ENCODE measurements around the gene CCDC138. TPM values are rescaled to one million over a fixed set of nuclear protein-coding genes. Genes with fewer than 3 reads are reported as not detected.

The CCDC138 gene
- polyA plus RNA-seq, 1 donor (not counting 4 experiments of a cell fraction or from before 2014, with no cell fraction given) = 6.6 TPM

DNA sequence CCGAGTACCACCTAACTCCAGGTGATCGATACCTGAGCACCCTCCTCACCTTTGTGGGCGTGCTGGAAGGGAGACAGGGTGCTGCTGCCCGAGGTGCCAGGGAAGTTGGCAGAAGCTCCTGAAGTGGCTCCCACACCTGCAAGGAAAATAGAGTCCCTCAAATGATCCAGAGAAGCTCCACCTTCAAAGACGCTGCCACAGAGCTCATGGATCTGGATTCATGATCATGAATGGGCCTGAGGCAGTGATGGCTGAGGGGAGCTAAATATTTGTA, 126.0 kb downstream of the CCDC138 start:
- Histone ChIP-seq H2AFZ (ENCODE audit: control insufficient read depth, low read length) (no peak overlapping the region), H3K4me3 (ENCODE audit: control insufficient read depth in 2 of 3, extremely low read depth in 1 of 3, insufficient read depth in 2 of 3, low read depth in 1 of 3, low read length in 3 of 3) (no peak overlapping the region), H3K27me3 (ENCODE audit: control insufficient read depth, extremely low read depth, insufficient read depth, low read length) (peaks cover 27% of the 10 kb centered on the region), H3K4me2 (ENCODE audit: control insufficient read depth, extremely low read depth, insufficient read depth, low read depth, low read length) (no peak overlapping the region), H3K4me1 (ENCODE audit: control insufficient read depth, extremely low read depth, insufficient read depth, low read length) (peaks cover 8% of the 10 kb centered on the region), H3K27ac (ENCODE audit: control insufficient read depth, insufficient read depth, low read length) (no peak overlapping the region), H4K20me1 (ENCODE audit: control insufficient read depth, extremely low read depth, insufficient read depth, low read length) (no peaks in the 10 kb centered on the region), H3K9ac (ENCODE audit: control insufficient read depth, extremely low read depth, insufficient read depth, low read length) (no peak overlapping the region), H3K9me1 (ENCODE audit: control insufficient read depth, extremely low read depth, insufficient read depth, low read length) (no peaks in the 10 kb centered on the region), H3K9me3 (ENCODE audit: control insufficient read depth, low read depth, low read length) (no peaks in the 10 kb centered on the region), H3K79me2 (ENCODE audit: control insufficient read depth, insufficient read depth, low read length) (no peaks in the 10 kb centered on the region), H3K36me3 (ENCODE audit: control insufficient read depth in 2 of 2, extremely low read depth in 1 of 2, insufficient read depth in 2 of 2, low read length in 2 of 2) (no peaks in the 10 kb centered on the region)
- FAIRE-seq (no peak), DNase-seq (ENCODE audit: low read depth, low spot score) (no peak)
- no peak for TF ChIP-seq EZH2 (IDR thresholded peaks at IDR 0.05; ENCODE audit: low read length)
- no peak for TF ChIP-seq CTCF (optimal IDR thresholded peaks at IDR 0.05 in 1 of 3, IDR thresholded peaks at IDR 0.05 in 1 of 3, conservative IDR thresholded peaks at IDR 0.05 in 1 of 3; ENCODE audit: extremely low read depth in 1 of 3, insufficient read depth in 2 of 3, low read length in 3 of 3)
- dilution Hi-C loops (cut with MboI; ENCODE audit: extremely low pct_ligation_motif_present, low sequenced_read_pairs) = no loop called here

- dilution Hi-C loops (cut with MboI; ENCODE audit: extremely low pct_ligation_motif_present, low sequenced_read_pairs) = no loop called here
- no peaks in the 10 kb centered on the region for H3K79me2 ChIP-seq (ENCODE audit: control insufficient read depth, insufficient read depth, low read length)
- no peaks in the 10 kb centered on the region for H3K9me3 ChIP-seq (ENCODE audit: control insufficient read depth, low read depth, low read length)
- H3K27ac ChIP-seq (ENCODE audit: control insufficient read depth, insufficient read depth, low read length) = no peak overlapping the region
- H3K27me3 ChIP-seq (ENCODE audit: control insufficient read depth, extremely low read depth, insufficient read depth, low read length) = peaks cover 22% of the 10 kb centered on the region
- TF ChIP-seq EZH2 (IDR thresholded peaks at IDR 0.05; ENCODE audit: low read length) (no peak), CTCF (optimal IDR thresholded peaks at IDR 0.05 in 1 of 3, IDR thresholded peaks at IDR 0.05 in 1 of 3, conservative IDR thresholded peaks at IDR 0.05 in 1 of 3; ENCODE audit: extremely low read depth in 1 of 3, insufficient read depth in 2 of 3, low read length in 3 of 3) (no peak)
- H3K36me3 ChIP-seq (ENCODE audit: control insufficient read depth in 2 of 2, extremely low read depth in 1 of 2, insufficient read depth in 2 of 2, low read length in 2 of 2) = no peaks in the 10 kb centered on the region
- no peak overlapping the region for H3K4me3 ChIP-seq (ENCODE audit: control insufficient read depth in 2 of 3, extremely low read depth in 1 of 3, insufficient read depth in 2 of 3, low read depth in 1 of 3, low read length in 3 of 3)
- no peaks in the 10 kb centered on the region for H4K20me1 ChIP-seq (ENCODE audit: control insufficient read depth, extremely low read depth, insufficient read depth, low read length)
- H3K4me1 ChIP-seq (ENCODE audit: control insufficient read depth, extremely low read depth, insufficient read depth, low read length) = peaks cover 9% of the 10 kb centered on the region
- FAIRE-seq (no peak), DNase-seq (ENCODE audit: low read depth, low spot score) (no peak)
- no peak overlapping the region for H2AFZ ChIP-seq (ENCODE audit: control insufficient read depth, low read length)
- H3K9me1 ChIP-seq (ENCODE audit: control insufficient read depth, extremely low read depth, insufficient read depth, low read length) = no peaks in the 10 kb centered on the region
- no peak overlapping the region for H3K9ac ChIP-seq (ENCODE audit: control insufficient read depth, extremely low read depth, insufficient read depth, low read length)
- H3K4me2 ChIP-seq (ENCODE audit: control insufficient read depth, extremely low read depth, insufficient read depth, low read depth, low read length) = no peak overlapping the region
Measured at GRCh38 chr2:108916122-108916795, 129.7 kb downstream of the CCDC138 start.
